ENCODE results near the gene NRM. TPM values are rescaled to one million over a fixed set of nuclear protein-coding genes. Genes with fewer than 3 reads are reported as not detected.

Gene NRM
- total RNA-seq, 4 donors from 2014 or later: 6.0 to 13.3 (median 6.9) TPM

GRCh38 chr6:30647242-30648116 is 43.3 kb downstream of the NRM start:
- Histone ChIP-seq H3K4me3 (peak overlapping the region; percentile 81 to 98 (median 90)), H3K27ac (peak overlapping the region; percentile 82 to 97 (median 94)), H3K36me3 (peaks cover 0 to 52% (median 11%) of the 10 kb centered on the region in 3 donors), H3K9me3 (no peaks in the 10 kb centered on the region), H3K27me3 (no peaks in the 10 kb centered on the region), H3K4me1 (peaks cover 0 to 20% (median 7%) of the 10 kb centered on the region in 4 donors)
- 0% methylated on average over 39 to 54 of the region's 78 CpGs for WGBS, 2 donors
- TF ChIP-seq POLR2A (IDR thresholded peaks at IDR 0.05) (no peak), EP300 (IDR thresholded peaks at IDR 0.05) (no peak), CTCF (IDR thresholded peaks at IDR 0.05) (no peak)
- DNase-seq (ENCODE audit: low spot score in 2 of 2): peak; percentile 14 to 19

- peaks cover 0 to 51% (median 7%) of the 10 kb centered on the region in 3 donors for H3K36me3 ChIP-seq
- peak within 1 kb of the TSS; percentile 82 to 97 (median 94) for H3K27ac ChIP-seq
- 10 to 14% methylated on average over 27 to 37 of the region's 37 CpGs for WGBS, 2 donors
- peaks cover 0 to 20% (median 7%) of the 10 kb centered on the region in 4 donors for H3K4me1 ChIP-seq
- no peaks in the 10 kb centered on the region for H3K27me3 ChIP-seq
- H3K4me3 ChIP-seq: peak within 1 kb of the TSS; percentile 81 to 98 (median 90)
- peak; percentile 75 to 78 for DNase-seq (ENCODE audit: low spot score in 2 of 2)
- TF ChIP-seq EP300 (IDR thresholded peaks at IDR 0.05) (peak in 1 of 2 donors; percentile 3), POLR2A (IDR thresholded peaks at IDR 0.05) (no peak)
- no peaks in the 10 kb centered on the region for H3K9me3 ChIP-seq
Observed at GRCh38 chr6:30646450-30647241, 44.1 kb downstream of the NRM start, which contains the start of gene C6orf136. Gene C6orf136 (plus strand): TSS chr6:30647133. CDS start chr6:30647232, 99 bp downstream.

DNA sequence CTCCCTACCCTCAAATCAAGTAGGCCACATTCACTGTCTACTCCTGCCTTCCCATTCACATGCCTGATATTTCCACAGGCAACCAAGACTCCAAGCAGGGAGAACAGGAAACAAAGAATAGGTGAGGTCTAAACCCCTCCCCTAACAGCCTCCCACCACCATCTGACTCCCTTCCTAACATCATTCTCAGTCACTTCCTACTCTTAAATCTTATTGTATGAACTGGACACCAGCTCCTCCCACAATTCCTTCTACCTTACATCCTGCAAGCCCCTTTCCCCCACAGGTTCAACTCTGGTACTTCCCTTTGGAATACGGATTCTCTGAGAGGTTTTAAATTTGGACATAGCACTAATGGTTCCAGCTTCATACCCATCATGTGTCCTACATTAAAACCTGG is 44.8 kb downstream of the NRM start:
- no peak for DNase-seq (ENCODE audit: low spot score in 2 of 2)
- Histone ChIP-seq H3K4me1 (peaks cover 0 to 20% (median 7%) of the 10 kb centered on the region in 4 donors), H3K9me3 (no peaks in the 10 kb centered on the region), H3K4me3 (no peak overlapping the region), H3K27me3 (no peaks in the 10 kb centered on the region), H3K27ac (no peak overlapping the region), H3K36me3 (peaks cover 0 to 51% (median 4%) of the 10 kb centered on the region in 3 donors)
- TF ChIP-seq CTCF (IDR thresholded peaks at IDR 0.05) (no peak), POLR2A (IDR thresholded peaks at IDR 0.05) (no peak), EP300 (IDR thresholded peaks at IDR 0.05) (no peak)
- 71 to 77% methylated on average over 1 of the region's 1 CpG for WGBS, 2 donors

- H3K36me3 ChIP-seq: peaks cover 4 to 53% (median 9%) of the 10 kb centered on the region in 3 donors
Observed at GRCh38 chr6:30644769-30645168, 46.0 kb downstream of the NRM start.

More at GRCh38 chr6:30644769-30645168, 46.0 kb downstream of the NRM start:
- Histone ChIP-seq H3K4me1 (peaks cover 0 to 20% (median 7%) of the 10 kb centered on the region in 4 donors), H3K27ac (no peak overlapping the region), H3K9me3 (no peaks in the 10 kb centered on the region), H3K27me3 (no peaks in the 10 kb centered on the region), H3K4me3 (no peak overlapping the region)
- TF ChIP-seq POLR2A (IDR thresholded peaks at IDR 0.05): no peak
- TF ChIP-seq EP300 (IDR thresholded peaks at IDR 0.05): no peak
- TF ChIP-seq CTCF (IDR thresholded peaks at IDR 0.05): no peak
- 76% methylated on average over 5 of the region's 5 CpGs for WGBS, 2 donors
- DNase-seq (ENCODE audit: low spot score in 2 of 2): no peak
